COLO829 (cell line): ENCODE results near the gene CCDC183.
A peak's percentile ranks its signal among the peaks of the same experiment; 100 is the strongest.
"Not testable (repeated sequence)": the region's sequence is repeated elsewhere in the genome, so short reads cannot be mapped to it uniquely, and the experiment has no call there.

Source experiments
- DNase-seq: peaks from one replicate; pipeline ENCODE4 v3.0.0; 2012; ENCODE audit warnings: low spot score

The CCDC183 gene

GRCh38 chr9:136760834-136761544 is 35.1 kb upstream of the CCDC183 start:
- DNase-seq: peak; percentile 40

GRCh38 chr9:136761545-136761981 is 34.6 kb upstream of the CCDC183 start:
- no peak for DNase-seq

GRCh38 chr9:136762221-136762691 is 33.9 kb upstream of the CCDC183 start:
- DNase-seq: no peak

GRCh38 chr9:136762915-136763648 is 33.1 kb upstream of the CCDC183 start:
- DNase-seq: peak; percentile 37

- no peak for DNase-seq
These were observed 32.5 kb upstream of the CCDC183 start for GRCh38 chr9:136763649-136764035.

- no peak for DNase-seq
These were observed 31.7 kb upstream of the CCDC183 start, which contains the start of gene LCN15 for GRCh38 chr9:136764301-136764891. LCN15 (minus strand) TSS chr9:136764518; CDS start chr9:136764488, 30 bp downstream.

- DNase-seq: no peak
These were observed 31.1 kb upstream of the CCDC183 start for GRCh38 chr9:136765041-136765440.

- not testable (repeated sequence) for DNase-seq
These were observed 30.3 kb upstream of the CCDC183 start for GRCh38 chr9:136765745-136766409.

- DNase-seq: not testable (repeated sequence)
These were observed 29.6 kb upstream of the CCDC183 start for GRCh38 chr9:136766410-136767120.

- peak; percentile 61 for DNase-seq
These were observed 26.4 kb upstream of the CCDC183 start for GRCh38 chr9:136769710-136770191.

GRCh38 chr9:136771907-136772415 is 24.2 kb upstream of the CCDC183 start:
- no peak for DNase-seq

GRCh38 chr9:136773386-136774044 is 22.6 kb upstream of the CCDC183 start:
- peak; percentile 56 for DNase-seq

- no peak for DNase-seq
These were observed 21.6 kb upstream of the CCDC183 start for GRCh38 chr9:136774416-136775045.

GRCh38 chr9:136775191-136775590 is 20.9 kb upstream of the CCDC183 start:
- DNase-seq: no peak

GRCh38 chr9:136776947-136777346 is 19.2 kb upstream of the CCDC183 start:
- DNase-seq: no peak

- DNase-seq: no peak
These were observed 18.8 kb upstream of the CCDC183 start for GRCh38 chr9:136777359-136777758.

- DNase-seq: no peak
These were observed 16.3 kb upstream of the CCDC183 start for GRCh38 chr9:136779808-136780207.

GRCh38 chr9:136782452-136782851 is 13.7 kb upstream of the CCDC183 start:
- DNase-seq: no peak

GRCh38 chr9:136784249-136784996 is 11.7 kb upstream of the CCDC183 start:
- no peak for DNase-seq

- no peak for DNase-seq
These were observed 11.2 kb upstream of the CCDC183 start for GRCh38 chr9:136784997-136785361.
